Stimulated activated memory B cell treated with anti-CD40 and anti-IgM and Interleukin-4, amounts not matched to agents 10 μg/mL and 1 μg/mL and 100 μg/mL, for 72 hours (primary cell): Measurements from ENCODE around the gene NEDD4.

ENCODE experiments used
- ATAC-seq: fragments of 150-1000 bp; cut with Tn5 transposase; 2 replicates; pipeline ENCODE4 v1.10.0; 2021
- H3K27ac Mint-ChIP-seq: one replicate; pipeline ENCODE4 v1.8.0; 2022; ENCODE audit warnings: mild to moderate bottlenecking, mixed read lengths
- H3K27me3 Mint-ChIP-seq: one replicate; pipeline ENCODE4 v1.8.0; 2022; ENCODE audit warnings: mixed read lengths
- H3K36me3 Mint-ChIP-seq: one replicate; pipeline ENCODE4 v1.8.0; 2022; ENCODE audit warnings: mixed read lengths
- H3K4me1 Mint-ChIP-seq: one replicate; pipeline ENCODE4 v1.8.0; 2022; ENCODE audit warnings: mixed read lengths
- H3K4me3 Mint-ChIP-seq: one replicate; pipeline ENCODE4 v1.8.0; 2022; ENCODE audit warnings: mild to moderate bottlenecking, moderate library complexity, mixed read lengths
- H3K9me3 Mint-ChIP-seq: one replicate; pipeline ENCODE4 v1.8.0; 2022; ENCODE audit warnings: mixed read lengths

Gene NEDD4

DNA sequence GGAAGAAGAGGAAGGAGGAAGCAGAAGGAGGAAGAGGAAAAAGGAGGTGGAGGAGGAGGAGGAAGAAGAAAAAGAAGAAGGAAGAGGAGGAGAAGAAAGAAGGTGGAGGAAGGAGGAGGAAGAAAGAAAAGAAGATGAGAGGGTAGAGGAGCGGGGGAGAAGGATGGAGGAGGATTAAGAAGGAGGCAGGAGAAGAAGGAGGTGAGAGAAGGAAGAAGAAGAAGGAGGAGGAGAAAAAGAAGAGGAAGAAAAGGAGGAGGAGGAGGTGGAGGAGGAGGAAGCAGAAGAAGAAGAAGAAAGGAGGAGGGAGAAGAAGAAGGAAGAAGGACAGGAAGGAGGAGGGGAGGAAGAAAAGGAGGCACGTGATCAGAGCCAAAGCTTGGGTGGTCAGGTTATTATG lies 213.1 kb downstream of the NEDD4 start:
- Mint-ChIP-seq H3K27ac (no peak overlapping the region), H3K36me3 (no peaks in the 10 kb centered on the region), H3K4me1 (no peaks in the 10 kb centered on the region), H3K4me3 (no peak overlapping the region), H3K27me3 (peaks cover 26% of the 10 kb centered on the region), H3K9me3 (peaks cover 6% of the 10 kb centered on the region)
- no peak for ATAC-seq

DNA sequence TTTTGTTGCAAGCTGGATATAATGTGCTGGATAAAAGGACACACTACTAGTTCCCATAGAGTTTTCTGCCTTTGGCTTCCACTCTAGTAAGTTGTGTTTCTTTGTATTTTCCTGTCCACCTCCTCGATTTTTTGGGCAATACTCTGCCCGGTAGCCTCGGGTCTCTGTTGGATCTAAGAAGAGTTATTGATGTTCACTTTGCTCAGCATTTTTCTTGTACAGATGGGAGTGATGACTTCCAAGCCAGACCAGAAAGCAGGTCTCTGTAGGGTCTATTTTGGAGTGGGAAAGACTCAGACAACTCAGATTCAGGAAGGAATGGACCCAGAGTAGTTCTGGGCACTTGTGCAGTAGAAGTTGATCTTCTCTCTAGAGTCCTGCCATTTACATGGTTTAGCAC lies 214.5 kb downstream of the NEDD4 start:
- Mint-ChIP-seq H3K4me1 (no peaks in the 10 kb centered on the region), H3K9me3 (peaks cover 6% of the 10 kb centered on the region), H3K27ac (no peak overlapping the region), H3K27me3 (peaks cover 26% of the 10 kb centered on the region), H3K4me3 (no peak overlapping the region), H3K36me3 (no peaks in the 10 kb centered on the region)
- no peak for ATAC-seq
